Activated CD4-positive, alpha-beta T cell treated with anti-CD3 and anti-CD28 coated beads, Interleukin-2, amount 10 ng/mL, durations not matched to agents 7 days and 5 days (primary cell): Measurements from ENCODE around the gene NAV2. TPM values are rescaled to one million over a fixed set of nuclear protein-coding genes. Genes with fewer than 3 reads are reported as not detected.

Experiments
- CTCF ChIA-PET: fragments of 350-600 bp; sonication (Branson Sonifier 250); formaldehyde crosslinking; loops from one replicate; lab custom pipeline; 2021; ENCODE audit warnings: antibody characterized with exemption; lab: Charles Lee
- POLR2A ChIA-PET: fragments of 350-600 bp; sonication (Branson Sonifier 250); formaldehyde crosslinking; loops from one replicate; lab custom pipeline; 2021; ENCODE audit warnings: antibody characterized with exemption; lab: Charles Lee
- DNase-seq: peaks from one replicate; pipeline ENCODE4 v3.0.0-alpha.2; 2020
- H3K27ac Mint-ChIP-seq: one replicate; pipeline ENCODE4 v1.8.0; 2021; ENCODE audit warnings: mild to moderate bottlenecking, moderate library complexity, mixed read lengths
- H3K27me3 Mint-ChIP-seq: one replicate; pipeline ENCODE4 v1.8.0; 2021; ENCODE audit warnings: mixed read lengths
- H3K36me3 Mint-ChIP-seq: one replicate; pipeline ENCODE4 v1.8.0; 2021; ENCODE audit warnings: low read depth, mixed read lengths
- H3K4me1 Mint-ChIP-seq: one replicate; pipeline ENCODE4 v1.8.0; 2021; ENCODE audit warnings: mixed read lengths
- H3K4me3 Mint-ChIP-seq: one replicate; pipeline ENCODE4 v1.8.0; 2021; ENCODE audit warnings: mild to moderate bottlenecking, moderate library complexity, mixed read lengths
- H3K9me3 Mint-ChIP-seq: one replicate; pipeline ENCODE4 v1.8.0; 2021; ENCODE audit warnings: mixed read lengths
- total RNA-seq, 2 experiments: library from RNA; stranded (reverse); gene quantifications; one replicate each; pipeline ENCODE4 v1.2.3, GENCODE V29; 2021

NAV2 gene
- total RNA-seq, 2 experiments from 2014 or later: 0.29 to 1.1 TPM

- Mint-ChIP-seq H3K4me1 (no peaks in the 10 kb centered on the region), H3K36me3 (no peaks in the 10 kb centered on the region), H3K4me3 (no peak overlapping the region), H3K27ac (no peak overlapping the region), H3K9me3 (no peaks in the 10 kb centered on the region), H3K27me3 (no peaks in the 10 kb centered on the region)
- CTCF ChIA-PET: no interaction called here
- POLR2A ChIA-PET: no interaction called here
- DNase-seq: no peak
Observed at GRCh38 chr11:19868281-19868821, 155.7 kb downstream of the NAV2 start.

- no peak for DNase-seq
- no peak overlapping the region for H3K4me3 Mint-ChIP-seq
- H3K4me1 Mint-ChIP-seq: no peaks in the 10 kb centered on the region
- no peaks in the 10 kb centered on the region for H3K27me3 Mint-ChIP-seq
- CTCF ChIA-PET: interaction anchor here (0.9 kb wide), 1 partner anchor 16 kb away, joined by 4 read pairs; no protein-coding TSS in a partner anchor
- POLR2A ChIA-PET: no interaction called here
- no peaks in the 10 kb centered on the region for H3K36me3 Mint-ChIP-seq
- no peak overlapping the region for H3K27ac Mint-ChIP-seq
- H3K9me3 Mint-ChIP-seq: no peaks in the 10 kb centered on the region
Observed at GRCh38 chr11:19868871-19869270, 156.2 kb downstream of the NAV2 start.

- Mint-ChIP-seq H3K4me1 (no peaks in the 10 kb centered on the region), H3K27ac (no peak overlapping the region), H3K36me3 (no peaks in the 10 kb centered on the region), H3K9me3 (no peaks in the 10 kb centered on the region), H3K4me3 (no peak overlapping the region), H3K27me3 (no peaks in the 10 kb centered on the region)
- no peak for DNase-seq
- POLR2A ChIA-PET: no interaction called here
- CTCF ChIA-PET: interaction anchor here (0.9 kb wide), 1 partner anchor 16 kb away, joined by 4 read pairs; no protein-coding TSS in a partner anchor
Observed at GRCh38 chr11:19869466-19869865, 156.8 kb downstream of the NAV2 start.

- Mint-ChIP-seq H3K27me3 (no peaks in the 10 kb centered on the region), H3K27ac (no peak overlapping the region), H3K4me3 (no peak overlapping the region), H3K4me1 (no peaks in the 10 kb centered on the region), H3K36me3 (no peaks in the 10 kb centered on the region), H3K9me3 (no peaks in the 10 kb centered on the region)
- no peak for DNase-seq
- ChIA-PET CTCF (interaction anchor here (0.9 kb wide), 1 partner anchor 17 kb away, joined by 4 read pairs; no protein-coding TSS in a partner anchor), POLR2A (no interaction called here)
Observed at GRCh38 chr11:19869946-19870589, 157.4 kb downstream of the NAV2 start.

- no peaks in the 10 kb centered on the region for H3K4me1 Mint-ChIP-seq
- no peaks in the 10 kb centered on the region for H3K9me3 Mint-ChIP-seq
- POLR2A ChIA-PET: no interaction called here
- no peak overlapping the region for H3K27ac Mint-ChIP-seq
- peaks cover 4% of the 10 kb centered on the region for H3K27me3 Mint-ChIP-seq
- no peaks in the 10 kb centered on the region for H3K36me3 Mint-ChIP-seq
- no peak for DNase-seq
- H3K4me3 Mint-ChIP-seq: no peak overlapping the region
- CTCF ChIA-PET: no interaction called here
Observed at GRCh38 chr11:19871531-19871930, 158.9 kb downstream of the NAV2 start.

- Mint-ChIP-seq H3K36me3 (no peaks in the 10 kb centered on the region), H3K27me3 (peaks cover 4% of the 10 kb centered on the region), H3K9me3 (no peaks in the 10 kb centered on the region), H3K4me1 (no peaks in the 10 kb centered on the region), H3K27ac (no peak overlapping the region), H3K4me3 (no peak overlapping the region)
- no peak for DNase-seq
- CTCF ChIA-PET: no interaction called here
- POLR2A ChIA-PET: no interaction called here
Observed at GRCh38 chr11:19872512-19873145, 160.0 kb downstream of the NAV2 start.

- Mint-ChIP-seq H3K36me3 (no peaks in the 10 kb centered on the region), H3K4me1 (no peaks in the 10 kb centered on the region), H3K9me3 (no peaks in the 10 kb centered on the region), H3K4me3 (no peak overlapping the region), H3K27me3 (peaks cover 4% of the 10 kb centered on the region), H3K27ac (no peak overlapping the region)
- DNase-seq: no peak
- POLR2A ChIA-PET: no interaction called here
- CTCF ChIA-PET: no interaction called here
Observed at GRCh38 chr11:19873730-19874129, 161.1 kb downstream of the NAV2 start.

GRCh38 chr11:19874266-19874665 is 161.6 kb downstream of the NAV2 start:
- peaks cover 4% of the 10 kb centered on the region for H3K27me3 Mint-ChIP-seq
- no peak overlapping the region for H3K27ac Mint-ChIP-seq
- H3K9me3 Mint-ChIP-seq: no peaks in the 10 kb centered on the region
- no peak for DNase-seq
- ChIA-PET CTCF (no interaction called here), POLR2A (no interaction called here)
- no peaks in the 10 kb centered on the region for H3K36me3 Mint-ChIP-seq
- H3K4me3 Mint-ChIP-seq: no peak overlapping the region
- no peaks in the 10 kb centered on the region for H3K4me1 Mint-ChIP-seq

GRCh38 chr11:19876750-19877149 is 164.1 kb downstream of the NAV2 start:
- no peak overlapping the region for H3K4me3 Mint-ChIP-seq
- H3K27me3 Mint-ChIP-seq: peaks cover 4% of the 10 kb centered on the region
- H3K27ac Mint-ChIP-seq: no peak overlapping the region
- no peaks in the 10 kb centered on the region for H3K36me3 Mint-ChIP-seq
- DNase-seq: no peak
- CTCF ChIA-PET: no interaction called here
- POLR2A ChIA-PET: no interaction called here
- no peaks in the 10 kb centered on the region for H3K4me1 Mint-ChIP-seq
- H3K9me3 Mint-ChIP-seq: no peaks in the 10 kb centered on the region

GRCh38 chr11:19878520-19878919 is 165.9 kb downstream of the NAV2 start:
- Mint-ChIP-seq H3K9me3 (no peaks in the 10 kb centered on the region), H3K4me3 (no peak overlapping the region), H3K27ac (no peak overlapping the region), H3K36me3 (no peaks in the 10 kb centered on the region), H3K27me3 (peaks cover 4% of the 10 kb centered on the region), H3K4me1 (no peaks in the 10 kb centered on the region)
- ChIA-PET POLR2A (no interaction called here), CTCF (interaction anchor here (0.6 to 1.0 kb wide), 2 partner anchors 8 to 263 kb away, joined by 3 read pairs; no protein-coding TSS in a partner anchor)
- no peak for DNase-seq

GRCh38 chr11:19879307-19880087 is 166.9 kb downstream of the NAV2 start:
- no peak for DNase-seq
- Mint-ChIP-seq H3K9me3 (no peaks in the 10 kb centered on the region), H3K36me3 (no peaks in the 10 kb centered on the region), H3K27ac (no peak overlapping the region), H3K4me3 (no peak overlapping the region), H3K27me3 (peaks cover 7% of the 10 kb centered on the region), H3K4me1 (no peaks in the 10 kb centered on the region)
- CTCF ChIA-PET: no interaction called here
- POLR2A ChIA-PET: no interaction called here

GRCh38 chr11:19880088-19880345 is 167.4 kb downstream of the NAV2 start:
- no peak overlapping the region for H3K27ac Mint-ChIP-seq
- H3K36me3 Mint-ChIP-seq: no peaks in the 10 kb centered on the region
- H3K9me3 Mint-ChIP-seq: no peaks in the 10 kb centered on the region
- H3K27me3 Mint-ChIP-seq: peaks cover 8% of the 10 kb centered on the region
- DNase-seq: no peak
- no peaks in the 10 kb centered on the region for H3K4me1 Mint-ChIP-seq
- CTCF ChIA-PET: no interaction called here
- POLR2A ChIA-PET: no interaction called here
- H3K4me3 Mint-ChIP-seq: no peak overlapping the region

- H3K27me3 Mint-ChIP-seq: peaks cover 7% of the 10 kb centered on the region
- ChIA-PET CTCF (no interaction called here), POLR2A (no interaction called here)
- DNase-seq: no peak
- no peaks in the 10 kb centered on the region for H3K9me3 Mint-ChIP-seq
- H3K27ac Mint-ChIP-seq: no peak overlapping the region
- no peaks in the 10 kb centered on the region for H3K4me1 Mint-ChIP-seq
- no peak overlapping the region for H3K4me3 Mint-ChIP-seq
- H3K36me3 Mint-ChIP-seq: no peaks in the 10 kb centered on the region
Observed at GRCh38 chr11:19881177-19881576, 168.5 kb downstream of the NAV2 start.
